Panc1 (cell line): ENCODE data around the gene B3GLCT.

Experiments
- POLR2AphosphoS5 ChIP-seq: IDR thresholded peaks from 2 replicates; pipeline ENCODE4 v1.6.1; 2012; ENCODE audit warnings: mild to moderate bottlenecking, low read depth, low read length, moderate library complexity
- TF ChIP-seq, protein P1 (sequence below): fragments of 450-650 bp; IDR thresholded peaks from 2 replicates; pipeline ENCODE4 v1.5.1; 2017; ENCODE audit warnings: mild to moderate bottlenecking
- TF ChIP-seq, protein P2 (sequence below), 2 experiments: IDR thresholded peaks; 2 replicates each; pipeline ENCODE4 v1.6.1; 2011 to 2012; ENCODE audit warnings: low read depth in 2 of 2, control low read depth in 1 of 2, low read length in 1 of 2, mild to moderate bottlenecking in 1 of 2, moderate library complexity in 1 of 2; ENCODE audit not compliant: insufficient read depth in 1 of 2

DNA sequence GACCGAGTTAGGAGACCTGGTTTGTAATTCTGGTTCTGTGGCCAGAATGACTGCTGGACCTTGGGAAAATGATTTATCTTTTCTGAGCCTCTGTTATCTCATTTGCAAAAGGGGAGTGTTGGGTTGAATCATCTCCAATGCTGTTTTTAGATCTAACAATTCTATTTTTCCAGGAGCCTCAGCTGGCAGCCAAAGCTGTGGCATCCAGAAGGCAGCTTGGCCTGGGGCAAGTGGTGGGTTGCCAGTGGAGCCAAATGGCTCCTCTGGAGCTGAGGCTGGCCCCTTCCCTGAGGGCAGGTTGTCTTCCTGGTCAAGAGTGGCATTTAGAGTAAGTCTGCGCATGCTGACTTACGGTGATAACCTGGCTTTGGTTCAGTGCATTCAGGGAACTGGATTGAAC is 21.3 kb downstream of the B3GLCT start:
- TF ChIP-seq, protein P1, sequence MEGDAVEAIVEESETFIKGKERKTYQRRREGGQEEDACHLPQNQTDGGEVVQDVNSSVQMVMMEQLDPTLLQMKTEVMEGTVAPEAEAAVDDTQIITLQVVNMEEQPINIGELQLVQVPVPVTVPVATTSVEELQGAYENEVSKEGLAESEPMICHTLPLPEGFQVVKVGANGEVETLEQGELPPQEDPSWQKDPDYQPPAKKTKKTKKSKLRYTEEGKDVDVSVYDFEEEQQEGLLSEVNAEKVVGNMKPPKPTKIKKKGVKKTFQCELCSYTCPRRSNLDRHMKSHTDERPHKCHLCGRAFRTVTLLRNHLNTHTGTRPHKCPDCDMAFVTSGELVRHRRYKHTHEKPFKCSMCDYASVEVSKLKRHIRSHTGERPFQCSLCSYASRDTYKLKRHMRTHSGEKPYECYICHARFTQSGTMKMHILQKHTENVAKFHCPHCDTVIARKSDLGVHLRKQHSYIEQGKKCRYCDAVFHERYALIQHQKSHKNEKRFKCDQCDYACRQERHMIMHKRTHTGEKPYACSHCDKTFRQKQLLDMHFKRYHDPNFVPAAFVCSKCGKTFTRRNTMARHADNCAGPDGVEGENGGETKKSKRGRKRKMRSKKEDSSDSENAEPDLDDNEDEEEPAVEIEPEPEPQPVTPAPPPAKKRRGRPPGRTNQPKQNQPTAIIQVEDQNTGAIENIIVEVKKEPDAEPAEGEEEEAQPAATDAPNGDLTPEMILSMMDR = no peak
- TF ChIP-seq, protein P2, sequence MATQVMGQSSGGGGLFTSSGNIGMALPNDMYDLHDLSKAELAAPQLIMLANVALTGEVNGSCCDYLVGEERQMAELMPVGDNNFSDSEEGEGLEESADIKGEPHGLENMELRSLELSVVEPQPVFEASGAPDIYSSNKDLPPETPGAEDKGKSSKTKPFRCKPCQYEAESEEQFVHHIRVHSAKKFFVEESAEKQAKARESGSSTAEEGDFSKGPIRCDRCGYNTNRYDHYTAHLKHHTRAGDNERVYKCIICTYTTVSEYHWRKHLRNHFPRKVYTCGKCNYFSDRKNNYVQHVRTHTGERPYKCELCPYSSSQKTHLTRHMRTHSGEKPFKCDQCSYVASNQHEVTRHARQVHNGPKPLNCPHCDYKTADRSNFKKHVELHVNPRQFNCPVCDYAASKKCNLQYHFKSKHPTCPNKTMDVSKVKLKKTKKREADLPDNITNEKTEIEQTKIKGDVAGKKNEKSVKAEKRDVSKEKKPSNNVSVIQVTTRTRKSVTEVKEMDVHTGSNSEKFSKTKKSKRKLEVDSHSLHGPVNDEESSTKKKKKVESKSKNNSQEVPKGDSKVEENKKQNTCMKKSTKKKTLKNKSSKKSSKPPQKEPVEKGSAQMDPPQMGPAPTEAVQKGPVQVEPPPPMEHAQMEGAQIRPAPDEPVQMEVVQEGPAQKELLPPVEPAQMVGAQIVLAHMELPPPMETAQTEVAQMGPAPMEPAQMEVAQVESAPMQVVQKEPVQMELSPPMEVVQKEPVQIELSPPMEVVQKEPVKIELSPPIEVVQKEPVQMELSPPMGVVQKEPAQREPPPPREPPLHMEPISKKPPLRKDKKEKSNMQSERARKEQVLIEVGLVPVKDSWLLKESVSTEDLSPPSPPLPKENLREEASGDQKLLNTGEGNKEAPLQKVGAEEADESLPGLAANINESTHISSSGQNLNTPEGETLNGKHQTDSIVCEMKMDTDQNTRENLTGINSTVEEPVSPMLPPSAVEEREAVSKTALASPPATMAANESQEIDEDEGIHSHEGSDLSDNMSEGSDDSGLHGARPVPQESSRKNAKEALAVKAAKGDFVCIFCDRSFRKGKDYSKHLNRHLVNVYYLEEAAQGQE (IDR thresholded peaks at IDR 0.05; ENCODE audit: insufficient read depth in 1 of 2, low read depth in 2 of 2, low read length in 1 of 2) = no peak
- TF ChIP-seq POLR2AphosphoS5 = no peak
